HPDE6-E6E7 (cell line): Measurements from ENCODE around the gene TGFBR2.

Experiments
- DNase-seq: peaks from one replicate; pipeline ENCODE4 v3.0.0; 2011; ENCODE audit warnings: missing footprints; ENCODE audit errors: extremely low spot score

The TGFBR2 gene

GRCh38 chr3:30637310-30638219 is 31.2 kb downstream of the TGFBR2 start:
- no peak for DNase-seq

- DNase-seq = no peak
Measured at GRCh38 chr3:30638685-30639412, 32.4 kb downstream of the TGFBR2 start.

- DNase-seq = no peak
Measured at GRCh38 chr3:30639937-30640336, 33.5 kb downstream of the TGFBR2 start.

- DNase-seq = no peak
Measured at GRCh38 chr3:30640851-30641250, 34.5 kb downstream of the TGFBR2 start.

GRCh38 chr3:30641416-30642251 is 35.2 kb downstream of the TGFBR2 start:
- DNase-seq = no peak

GRCh38 chr3:30642849-30643361 is 36.5 kb downstream of the TGFBR2 start:
- DNase-seq = no peak

GRCh38 chr3:30643763-30644462 is 37.5 kb downstream of the TGFBR2 start:
- DNase-seq = no peak

GRCh38 chr3:30644615-30645014 is 38.2 kb downstream of the TGFBR2 start:
- DNase-seq = no peak

- no peak for DNase-seq
Measured at GRCh38 chr3:30645077-30645476, 38.7 kb downstream of the TGFBR2 start.

GRCh38 chr3:30646181-30646876 is 39.9 kb downstream of the TGFBR2 start:
- DNase-seq = no peak

- DNase-seq = no peak
Measured at GRCh38 chr3:30646961-30647752, 40.8 kb downstream of the TGFBR2 start.

- DNase-seq = no peak
Measured at GRCh38 chr3:30648670-30649357, 42.4 kb downstream of the TGFBR2 start.

GRCh38 chr3:30649572-30650318 is 43.3 kb downstream of the TGFBR2 start:
- DNase-seq = no peak

- DNase-seq = no peak
Measured at GRCh38 chr3:30650348-30650995, 44.1 kb downstream of the TGFBR2 start.

GRCh38 chr3:30654269-30654668 is 47.9 kb downstream of the TGFBR2 start:
- no peak for DNase-seq

- DNase-seq = no peak
Measured at GRCh38 chr3:30655187-30655812, 48.9 kb downstream of the TGFBR2 start.

GRCh38 chr3:30656624-30657141 is 50.3 kb downstream of the TGFBR2 start:
- DNase-seq = no peak
